H1 (cell line): ENCODE results near the gene TJP2. TPM values are rescaled to one million over a fixed set of nuclear protein-coding genes. Genes with fewer than 3 reads are reported as not detected.

ENCODE experiments used
- MAFK ChIP-seq: IDR thresholded peaks from 2 replicates; pipeline ENCODE4 v1.6.1; 2012; ENCODE audit warnings: low read depth, mild to moderate bottlenecking, improper control_type of control experiment, low read length
- polyA plus RNA-seq, 7 experiments: library from polyadenylated mRNA; depleted of rRNA in 3 of 7; stranded (reverse) in 5 of 7; unstranded in 2 of 7; fragments of >200 nt in 5 of 7; fragments of 200-250 nt in 2 of 7; gene quantifications; 1 replicate in 5 of 7; 2 replicates in 1 of 7; 4 replicates in 1 of 7; pipeline versions ENCODE4 v1.2.1 to v1.2.3, GENCODE V29; 2011 to 2013; ENCODE audit warnings: missing spikeins in 2 of 7, mixed read lengths in 2 of 7
- total RNA-seq: library from RNA; stranded (reverse); fragmentation: NEBNext Ultra II Directional; extraction: Animal tissue kit (Norgen Biotek cat#: 25700); gene quantifications from 2 replicates; pipeline ENCODE4 v1.2.1, GENCODE V29; 2021
- TF ChIP-seq, protein P1 (sequence below): fragments of 300-600 bp; sonication (generic); IDR thresholded peaks from 2 replicates; pipeline ENCODE4 v1.7.1; 2012; ENCODE audit warnings: low read length, moderate library complexity, mild to moderate bottlenecking, inconsistent platforms; ENCODE audit not compliant: insufficient replicate concordance

The TJP2 gene
- total and polyA plus RNA-seq, 2 of the 8 experiments (the other 6 are each of a cell fraction or from before 2014, with no cell fraction given) = 54.9 to 137 TPM

DNA sequence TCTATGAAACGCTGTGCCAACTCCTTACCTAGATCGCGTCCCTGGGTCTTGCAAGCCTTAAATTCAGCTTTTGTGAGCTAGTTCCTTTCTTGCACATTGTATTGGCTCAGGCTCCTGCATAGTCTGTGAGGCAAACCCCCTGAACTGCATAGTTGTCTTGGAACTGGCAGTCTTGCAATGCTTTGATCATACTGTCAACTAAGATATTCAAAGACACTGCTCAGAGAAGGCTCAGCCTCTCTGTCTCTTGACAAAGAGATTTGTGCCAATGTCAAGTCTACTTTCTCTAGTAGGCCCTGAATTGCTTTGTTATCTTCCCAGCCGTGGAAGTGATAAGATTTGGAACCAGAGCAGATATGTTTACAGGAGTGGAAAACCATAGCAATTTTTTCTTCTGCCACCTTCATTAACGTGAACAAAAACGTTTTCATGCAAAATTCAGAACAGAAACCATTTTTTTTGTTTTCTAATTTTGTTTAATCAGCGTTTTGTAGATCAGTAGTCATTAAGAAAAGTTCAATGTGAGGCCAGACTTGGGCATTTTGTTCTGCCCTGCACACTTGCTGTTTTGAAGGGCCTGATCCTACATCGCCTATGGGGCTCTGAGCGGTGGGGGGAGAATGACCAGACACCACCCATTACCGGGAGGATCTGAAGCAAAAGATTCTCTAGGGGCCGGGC, 123.4 kb downstream of the TJP2 start (continued):
- TF ChIP-seq, protein P1, sequence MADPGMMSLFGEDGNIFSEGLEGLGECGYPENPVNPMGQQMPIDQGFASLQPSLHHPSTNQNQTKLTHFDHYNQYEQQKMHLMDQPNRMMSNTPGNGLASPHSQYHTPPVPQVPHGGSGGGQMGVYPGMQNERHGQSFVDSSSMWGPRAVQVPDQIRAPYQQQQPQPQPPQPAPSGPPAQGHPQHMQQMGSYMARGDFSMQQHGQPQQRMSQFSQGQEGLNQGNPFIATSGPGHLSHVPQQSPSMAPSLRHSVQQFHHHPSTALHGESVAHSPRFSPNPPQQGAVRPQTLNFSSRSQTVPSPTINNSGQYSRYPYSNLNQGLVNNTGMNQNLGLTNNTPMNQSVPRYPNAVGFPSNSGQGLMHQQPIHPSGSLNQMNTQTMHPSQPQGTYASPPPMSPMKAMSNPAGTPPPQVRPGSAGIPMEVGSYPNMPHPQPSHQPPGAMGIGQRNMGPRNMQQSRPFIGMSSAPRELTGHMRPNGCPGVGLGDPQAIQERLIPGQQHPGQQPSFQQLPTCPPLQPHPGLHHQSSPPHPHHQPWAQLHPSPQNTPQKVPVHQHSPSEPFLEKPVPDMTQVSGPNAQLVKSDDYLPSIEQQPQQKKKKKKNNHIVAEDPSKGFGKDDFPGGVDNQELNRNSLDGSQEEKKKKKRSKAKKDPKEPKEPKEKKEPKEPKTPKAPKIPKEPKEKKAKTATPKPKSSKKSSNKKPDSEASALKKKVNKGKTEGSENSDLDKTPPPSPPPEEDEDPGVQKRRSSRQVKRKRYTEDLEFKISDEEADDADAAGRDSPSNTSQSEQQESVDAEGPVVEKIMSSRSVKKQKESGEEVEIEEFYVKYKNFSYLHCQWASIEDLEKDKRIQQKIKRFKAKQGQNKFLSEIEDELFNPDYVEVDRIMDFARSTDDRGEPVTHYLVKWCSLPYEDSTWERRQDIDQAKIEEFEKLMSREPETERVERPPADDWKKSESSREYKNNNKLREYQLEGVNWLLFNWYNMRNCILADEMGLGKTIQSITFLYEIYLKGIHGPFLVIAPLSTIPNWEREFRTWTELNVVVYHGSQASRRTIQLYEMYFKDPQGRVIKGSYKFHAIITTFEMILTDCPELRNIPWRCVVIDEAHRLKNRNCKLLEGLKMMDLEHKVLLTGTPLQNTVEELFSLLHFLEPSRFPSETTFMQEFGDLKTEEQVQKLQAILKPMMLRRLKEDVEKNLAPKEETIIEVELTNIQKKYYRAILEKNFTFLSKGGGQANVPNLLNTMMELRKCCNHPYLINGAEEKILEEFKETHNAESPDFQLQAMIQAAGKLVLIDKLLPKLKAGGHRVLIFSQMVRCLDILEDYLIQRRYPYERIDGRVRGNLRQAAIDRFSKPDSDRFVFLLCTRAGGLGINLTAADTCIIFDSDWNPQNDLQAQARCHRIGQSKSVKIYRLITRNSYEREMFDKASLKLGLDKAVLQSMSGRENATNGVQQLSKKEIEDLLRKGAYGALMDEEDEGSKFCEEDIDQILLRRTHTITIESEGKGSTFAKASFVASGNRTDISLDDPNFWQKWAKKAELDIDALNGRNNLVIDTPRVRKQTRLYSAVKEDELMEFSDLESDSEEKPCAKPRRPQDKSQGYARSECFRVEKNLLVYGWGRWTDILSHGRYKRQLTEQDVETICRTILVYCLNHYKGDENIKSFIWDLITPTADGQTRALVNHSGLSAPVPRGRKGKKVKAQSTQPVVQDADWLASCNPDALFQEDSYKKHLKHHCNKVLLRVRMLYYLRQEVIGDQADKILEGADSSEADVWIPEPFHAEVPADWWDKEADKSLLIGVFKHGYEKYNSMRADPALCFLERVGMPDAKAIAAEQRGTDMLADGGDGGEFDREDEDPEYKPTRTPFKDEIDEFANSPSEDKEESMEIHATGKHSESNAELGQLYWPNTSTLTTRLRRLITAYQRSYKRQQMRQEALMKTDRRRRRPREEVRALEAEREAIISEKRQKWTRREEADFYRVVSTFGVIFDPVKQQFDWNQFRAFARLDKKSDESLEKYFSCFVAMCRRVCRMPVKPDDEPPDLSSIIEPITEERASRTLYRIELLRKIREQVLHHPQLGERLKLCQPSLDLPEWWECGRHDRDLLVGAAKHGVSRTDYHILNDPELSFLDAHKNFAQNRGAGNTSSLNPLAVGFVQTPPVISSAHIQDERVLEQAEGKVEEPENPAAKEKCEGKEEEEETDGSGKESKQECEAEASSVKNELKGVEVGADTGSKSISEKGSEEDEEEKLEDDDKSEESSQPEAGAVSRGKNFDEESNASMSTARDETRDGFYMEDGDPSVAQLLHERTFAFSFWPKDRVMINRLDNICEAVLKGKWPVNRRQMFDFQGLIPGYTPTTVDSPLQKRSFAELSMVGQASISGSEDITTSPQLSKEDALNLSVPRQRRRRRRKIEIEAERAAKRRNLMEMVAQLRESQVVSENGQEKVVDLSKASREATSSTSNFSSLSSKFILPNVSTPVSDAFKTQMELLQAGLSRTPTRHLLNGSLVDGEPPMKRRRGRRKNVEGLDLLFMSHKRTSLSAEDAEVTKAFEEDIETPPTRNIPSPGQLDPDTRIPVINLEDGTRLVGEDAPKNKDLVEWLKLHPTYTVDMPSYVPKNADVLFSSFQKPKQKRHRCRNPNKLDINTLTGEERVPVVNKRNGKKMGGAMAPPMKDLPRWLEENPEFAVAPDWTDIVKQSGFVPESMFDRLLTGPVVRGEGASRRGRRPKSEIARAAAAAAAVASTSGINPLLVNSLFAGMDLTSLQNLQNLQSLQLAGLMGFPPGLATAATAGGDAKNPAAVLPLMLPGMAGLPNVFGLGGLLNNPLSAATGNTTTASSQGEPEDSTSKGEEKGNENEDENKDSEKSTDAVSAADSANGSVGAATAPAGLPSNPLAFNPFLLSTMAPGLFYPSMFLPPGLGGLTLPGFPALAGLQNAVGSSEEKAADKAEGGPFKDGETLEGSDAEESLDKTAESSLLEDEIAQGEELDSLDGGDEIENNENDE = no peak
- peak; percentile 18; the same call in 1 of the 2 replicates for TF ChIP-seq MAFK
